ENCODE results near the gene C16orf87. TPM values are rescaled to one million over a fixed set of nuclear protein-coding genes. Genes with fewer than 3 reads are reported as not detected.

C16orf87 gene
- total RNA-seq, 2 donors from 2014 or later = 6.9 to 8.8 TPM

DNA sequence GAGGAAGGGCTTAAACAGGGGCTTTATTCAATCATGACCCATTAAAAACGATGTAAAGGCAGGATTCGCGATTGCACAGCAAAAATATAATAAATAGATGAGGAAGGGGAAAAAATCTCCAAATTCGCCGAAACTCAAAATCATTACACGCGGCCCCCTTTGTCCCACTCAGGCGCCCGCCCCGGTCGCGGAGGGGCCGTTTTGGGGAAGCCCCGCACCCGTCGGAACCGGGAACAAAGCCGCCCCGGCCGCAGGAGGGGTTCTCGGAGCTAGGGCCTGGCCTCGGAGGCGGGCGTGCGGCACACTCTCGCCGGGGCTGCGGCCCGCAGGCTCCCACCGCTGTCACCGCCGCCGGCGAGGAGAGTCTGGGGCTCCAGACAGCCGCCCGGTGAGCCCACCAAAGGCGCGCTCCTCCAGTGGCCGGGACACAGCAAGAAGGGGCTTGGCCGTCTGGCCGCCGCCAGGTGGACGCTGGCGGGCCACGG, 521 bp downstream of the C16orf87 start:
- ATAC-seq (ENCODE audit: insufficient number of reproducible peaks, low FRiP score, low read depth) = peak; percentile 6
- Histone ChIP-seq H3K36me3 (no peaks in the 10 kb centered on the region), H3K27me3 (replicated peaks; ENCODE audit: insufficient read depth) (no peaks in the 10 kb centered on the region), H3K9me3 (no peaks in the 10 kb centered on the region), H3K4me3 (peak overlapping the region; percentile 90), H3K27ac (peak overlapping the region; percentile 76 to 79), H3K4me1 (ENCODE audit: control insufficient read depth in 1 of 2, low read depth in 2 of 2) (peaks cover 7 to 11% of the 10 kb centered on the region in 2 donors)
- TF ChIP-seq, protein P1, sequence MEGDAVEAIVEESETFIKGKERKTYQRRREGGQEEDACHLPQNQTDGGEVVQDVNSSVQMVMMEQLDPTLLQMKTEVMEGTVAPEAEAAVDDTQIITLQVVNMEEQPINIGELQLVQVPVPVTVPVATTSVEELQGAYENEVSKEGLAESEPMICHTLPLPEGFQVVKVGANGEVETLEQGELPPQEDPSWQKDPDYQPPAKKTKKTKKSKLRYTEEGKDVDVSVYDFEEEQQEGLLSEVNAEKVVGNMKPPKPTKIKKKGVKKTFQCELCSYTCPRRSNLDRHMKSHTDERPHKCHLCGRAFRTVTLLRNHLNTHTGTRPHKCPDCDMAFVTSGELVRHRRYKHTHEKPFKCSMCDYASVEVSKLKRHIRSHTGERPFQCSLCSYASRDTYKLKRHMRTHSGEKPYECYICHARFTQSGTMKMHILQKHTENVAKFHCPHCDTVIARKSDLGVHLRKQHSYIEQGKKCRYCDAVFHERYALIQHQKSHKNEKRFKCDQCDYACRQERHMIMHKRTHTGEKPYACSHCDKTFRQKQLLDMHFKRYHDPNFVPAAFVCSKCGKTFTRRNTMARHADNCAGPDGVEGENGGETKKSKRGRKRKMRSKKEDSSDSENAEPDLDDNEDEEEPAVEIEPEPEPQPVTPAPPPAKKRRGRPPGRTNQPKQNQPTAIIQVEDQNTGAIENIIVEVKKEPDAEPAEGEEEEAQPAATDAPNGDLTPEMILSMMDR (IDR thresholded peaks at IDR 0.05) = no peak
- no peak for DNase-seq (ENCODE audit: low spot score)

DNA sequence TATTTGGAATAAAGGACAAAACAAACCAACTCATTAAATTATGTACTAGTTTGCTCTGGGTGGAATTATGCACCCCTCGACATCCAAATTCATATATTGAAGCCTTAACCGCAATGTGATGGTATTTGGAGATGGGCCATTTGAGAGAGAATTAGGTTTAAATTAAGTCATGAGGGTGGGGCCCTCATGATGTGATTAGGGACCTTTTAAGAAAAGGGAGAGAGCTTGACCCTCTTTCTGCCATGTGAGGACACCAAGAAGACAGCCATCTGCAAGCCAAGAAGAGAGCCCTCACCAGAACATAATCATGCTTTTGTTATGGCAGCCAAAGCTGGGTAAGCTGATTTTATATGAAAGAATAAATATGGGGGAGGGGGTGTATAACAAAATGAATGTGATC, 2.0 kb downstream of the C16orf87 start:
- H3K27me3 ChIP-seq (replicated peaks; ENCODE audit: insufficient read depth) = no peaks in the 10 kb centered on the region
- peak overlapping the region; percentile 90 for H3K4me3 ChIP-seq
- H3K36me3 ChIP-seq = no peaks in the 10 kb centered on the region
- DNase-seq (ENCODE audit: low spot score) = no peak
- no peaks in the 10 kb centered on the region for H3K9me3 ChIP-seq
- no peak overlapping the region for H3K27ac ChIP-seq
- TF ChIP-seq, protein P1 (IDR thresholded peaks at IDR 0.05) = no peak
- peaks cover 7 to 11% of the 10 kb centered on the region in 2 donors for H3K4me1 ChIP-seq (ENCODE audit: control insufficient read depth in 1 of 2, low read depth in 2 of 2)
- no peak for ATAC-seq (ENCODE audit: insufficient number of reproducible peaks, low FRiP score, low read depth)

DNA sequence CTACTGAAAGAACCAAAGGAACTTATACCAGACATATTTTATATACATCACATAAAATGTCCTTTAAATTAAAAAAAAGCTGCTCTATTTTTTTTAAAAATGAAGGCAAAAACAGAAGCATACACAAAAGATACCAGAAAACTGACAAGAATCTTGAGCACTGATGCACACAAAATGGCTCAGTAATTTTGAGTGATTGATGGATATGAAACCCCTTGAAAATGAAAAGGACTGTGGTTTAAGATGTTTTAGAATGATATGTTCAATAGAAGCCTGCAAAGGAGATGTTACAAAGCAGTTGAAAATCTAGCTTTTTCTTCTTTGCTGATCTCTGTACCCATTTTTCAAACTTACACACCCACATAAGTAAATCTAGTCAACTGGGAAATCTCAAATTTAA, 2.7 kb downstream of the C16orf87 start:
- Histone ChIP-seq H3K27ac (no peak overlapping the region), H3K4me3 (no peak overlapping the region), H3K9me3 (no peaks in the 10 kb centered on the region), H3K36me3 (no peaks in the 10 kb centered on the region), H3K4me1 (ENCODE audit: control insufficient read depth in 1 of 2, low read depth in 2 of 2) (peaks cover 7 to 11% of the 10 kb centered on the region in 2 donors), H3K27me3 (replicated peaks; ENCODE audit: insufficient read depth) (no peaks in the 10 kb centered on the region)
- ATAC-seq (ENCODE audit: insufficient number of reproducible peaks, low FRiP score, low read depth) (no peak), DNase-seq (ENCODE audit: low spot score) (no peak)
- TF ChIP-seq, protein P1 (IDR thresholded peaks at IDR 0.05) = no peak

DNA sequence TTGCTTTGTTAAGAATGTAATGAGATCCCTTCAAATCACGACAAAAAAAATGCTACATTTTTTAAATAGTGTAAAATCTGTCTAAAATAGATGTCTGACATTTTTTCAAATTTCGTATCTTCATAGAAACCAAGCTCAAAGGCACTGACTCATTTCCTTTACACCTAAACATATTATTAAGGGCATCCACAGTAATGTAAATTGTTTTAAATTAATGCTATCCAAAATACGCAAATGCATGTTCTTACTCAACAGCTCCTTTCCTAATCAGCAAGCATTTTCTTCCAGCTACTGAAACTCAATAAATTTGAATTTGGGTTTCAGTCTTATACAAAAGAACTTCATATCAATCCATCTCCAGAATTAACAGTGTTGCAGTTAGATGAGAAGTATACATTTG, 4.3 kb downstream of the C16orf87 start:
- H3K27ac ChIP-seq = no peak overlapping the region
- TF ChIP-seq, protein P1 (IDR thresholded peaks at IDR 0.05) = no peak
- DNase-seq (ENCODE audit: low spot score) (no peak), ATAC-seq (ENCODE audit: insufficient number of reproducible peaks, low FRiP score, low read depth) (no peak)
- no peak overlapping the region for H3K4me3 ChIP-seq
- peaks cover 12 to 21% of the 10 kb centered on the region in 2 donors for H3K4me1 ChIP-seq (ENCODE audit: control insufficient read depth in 1 of 2, low read depth in 2 of 2)
- H3K27me3 ChIP-seq (replicated peaks; ENCODE audit: insufficient read depth) = no peaks in the 10 kb centered on the region
- H3K36me3 ChIP-seq = no peaks in the 10 kb centered on the region
- no peaks in the 10 kb centered on the region for H3K9me3 ChIP-seq

DNA sequence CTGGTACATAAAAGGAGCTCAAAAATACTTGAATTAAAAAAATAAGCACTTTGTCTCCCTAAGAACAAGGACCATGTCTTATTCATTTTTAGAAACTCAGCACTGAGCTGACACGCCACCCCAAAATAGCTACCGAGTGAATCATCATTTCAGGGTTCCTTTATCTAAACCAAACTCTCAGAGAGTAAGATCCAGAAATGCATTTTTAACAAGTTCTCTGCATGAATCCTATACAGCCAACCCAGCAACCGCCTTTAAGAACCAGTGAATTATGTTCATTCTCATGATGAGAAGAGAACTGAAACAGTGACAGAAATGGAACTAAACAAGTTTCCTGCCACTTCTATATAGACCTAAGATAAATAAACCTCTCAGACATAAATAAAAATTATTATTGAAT, 8.7 kb downstream of the C16orf87 start:
- DNase-seq (ENCODE audit: low spot score) = no peak
- peaks cover 5 to 10% of the 10 kb centered on the region in 2 donors for H3K4me1 ChIP-seq (ENCODE audit: control insufficient read depth in 1 of 2, low read depth in 2 of 2)
- no peak for ATAC-seq (ENCODE audit: insufficient number of reproducible peaks, low FRiP score, low read depth)

More for the DNA sequence above, 8.7 kb downstream of the C16orf87 start:
- Histone ChIP-seq H3K4me3 (no peak overlapping the region), H3K27ac (no peak overlapping the region), H3K27me3 (replicated peaks; ENCODE audit: insufficient read depth) (no peaks in the 10 kb centered on the region), H3K36me3 (no peaks in the 10 kb centered on the region), H3K9me3 (no peaks in the 10 kb centered on the region)
- TF ChIP-seq, protein P1 (IDR thresholded peaks at IDR 0.05) = no peak
